CD4-positive, alpha-beta T cell treated with Interleukin-2 at 100 ng/mL for 4 hours (primary cell): ENCODE measurements around the gene EPHA1.

Experiments
- DNase-seq: peaks from one replicate; pipeline ENCODE4 v3.0.0-alpha.2; 2020; ENCODE audit warnings: low spot score

The EPHA1 gene

GRCh38 chr7:143408686-143409561 is at the start of gene EPHA1:
Gene EPHA1 (minus strand): TSS chr7:143408856. CDS start chr7:143408805, 51 bp downstream.
- DNase-seq, result peak; percentile 73

GRCh38 chr7:143458263-143458662 is 49.6 kb upstream of the EPHA1 start:
- DNase-seq, result no peak

GRCh38 chr7:143456992-143457793 is 48.5 kb upstream of the EPHA1 start:
- no peak for DNase-seq

- DNase-seq, result no peak
Measured at GRCh38 chr7:143455942-143456341, 47.3 kb upstream of the EPHA1 start.

GRCh38 chr7:143455491-143455890 is 46.8 kb upstream of the EPHA1 start:
- DNase-seq, result no peak

- no peak for DNase-seq
Measured at GRCh38 chr7:143454091-143454680, 45.5 kb upstream of the EPHA1 start.

GRCh38 chr7:143452495-143452894 is 43.8 kb upstream of the EPHA1 start:
- DNase-seq, result no peak

GRCh38 chr7:143451746-143452145 is 43.1 kb upstream of the EPHA1 start:
- DNase-seq, result no peak

GRCh38 chr7:143451122-143451521 is 42.5 kb upstream of the EPHA1 start:
- DNase-seq, result no peak

- no peak for DNase-seq
Measured at GRCh38 chr7:143449793-143450192, 41.1 kb upstream of the EPHA1 start.

- DNase-seq, result no peak
Measured at GRCh38 chr7:143448429-143448828, 39.8 kb upstream of the EPHA1 start.

- no peak for DNase-seq
Measured at GRCh38 chr7:143447466-143447865, 38.8 kb upstream of the EPHA1 start.

GRCh38 chr7:143444785-143445184 is 36.1 kb upstream of the EPHA1 start:
- no peak for DNase-seq

GRCh38 chr7:143444063-143444782 is 35.6 kb upstream of the EPHA1 start:
- DNase-seq, result no peak

- no peak for DNase-seq
Measured at GRCh38 chr7:143443153-143443552, 34.5 kb upstream of the EPHA1 start, which contains the start of gene TAS2R60. Gene TAS2R60 (plus strand): TSS chr7:143443453. CDS start chr7:143443453, 0 bp downstream.

- DNase-seq, result no peak
Measured at GRCh38 chr7:143439866-143440265, 31.2 kb upstream of the EPHA1 start.

- DNase-seq, result no peak
Measured at GRCh38 chr7:143437578-143437977, 28.9 kb upstream of the EPHA1 start.

GRCh38 chr7:143436325-143436946 is 27.8 kb upstream of the EPHA1 start:
- no peak for DNase-seq

GRCh38 chr7:143435266-143435665 is 26.6 kb upstream of the EPHA1 start:
- DNase-seq, result no peak

GRCh38 chr7:143434660-143435059 is 26.0 kb upstream of the EPHA1 start:
- no peak for DNase-seq

- no peak for DNase-seq
Measured at GRCh38 chr7:143433759-143434158, 25.1 kb upstream of the EPHA1 start.
